CD4-positive, CD25-positive, alpha-beta regulatory T cell (primary cell): ENCODE data around the gene ERF. TPM values are rescaled to one million over a fixed set of nuclear protein-coding genes. Genes with fewer than 3 reads are reported as not detected.

Experiments
- ATAC-seq, 2 donors: fragments of 150-1000 bp; cut with Tn5 transposase; one replicate each; pipeline ENCODE4 v1.10.0; 2021; ENCODE audit warnings: low read depth in 2 of 2, moderate number of reproducible peaks in 2 of 2, moderate library complexity in 1 of 2
- DNase-seq, 3 donors: peaks; one replicate each; pipeline versions ENCODE4 v3.0.0 to v3.0.0-alpha.2; 2012 to 2022; ENCODE audit warnings: mixed read lengths in 1 of 3
- H3K27ac ChIP-seq: one replicate; pipeline ENCODE4 v1.7.0; 2013; ENCODE audit warnings: mild to moderate bottlenecking, low read length; ENCODE audit not compliant: insufficient read depth, poor library complexity, severe bottlenecking
- H3K27me3 ChIP-seq: one replicate; pipeline ENCODE4 v1.7.0; 2013; ENCODE audit warnings: low read length; ENCODE audit not compliant: control insufficient read depth, insufficient read depth
- H3K36me3 ChIP-seq: one replicate; pipeline ENCODE4 v1.7.0; 2013; ENCODE audit warnings: mild to moderate bottlenecking, low read length, moderate library complexity; ENCODE audit not compliant: control insufficient read depth, insufficient read depth
- H3K4me1 ChIP-seq: 2 replicates; pipeline ENCODE4 v1.7.0; 2013; ENCODE audit warnings: mild to moderate bottlenecking, low read length; ENCODE audit not compliant: insufficient read depth, control insufficient read depth, poor library complexity, severe bottlenecking
- H3K4me3 ChIP-seq: one replicate; pipeline ENCODE4 v1.7.0; 2013; ENCODE audit warnings: low read depth, mild to moderate bottlenecking, low read length, moderate library complexity
- H3K9me3 ChIP-seq, 2 experiments: 1 replicate in 1 of 2; 2 replicates in 1 of 2; pipeline ENCODE4 v1.7.0; 2013; ENCODE audit warnings: low read length in 2 of 2, mild to moderate bottlenecking in 1 of 2, moderate library complexity in 1 of 2; ENCODE audit not compliant: control insufficient read depth in 2 of 2
- H3K27ac Mint-ChIP-seq, 3 donors: one replicate each; pipeline ENCODE4 v1.8.0; 2020 to 2022; ENCODE audit warnings: mild to moderate bottlenecking in 3 of 3, mixed read lengths in 3 of 3, moderate library complexity in 2 of 3
- H3K27me3 Mint-ChIP-seq: one replicate; pipeline ENCODE4 v1.8.0; 2022; ENCODE audit warnings: mild to moderate bottlenecking, mixed read lengths
- H3K36me3 Mint-ChIP-seq: one replicate; pipeline ENCODE4 v1.8.0; 2020; ENCODE audit warnings: mixed read lengths
- H3K4me1 Mint-ChIP-seq, 4 donors: one replicate each; pipeline ENCODE4 v1.8.0; 2020 to 2022; ENCODE audit warnings: mixed read lengths in 4 of 4, mild to moderate bottlenecking in 1 of 4
- H3K4me3 Mint-ChIP-seq, 4 donors: one replicate each; pipeline ENCODE4 v1.8.0; 2020 to 2022; ENCODE audit warnings: mild to moderate bottlenecking in 4 of 4, mixed read lengths in 4 of 4, moderate library complexity in 3 of 4
- H3K9me3 Mint-ChIP-seq, 7 donors: one replicate each; pipeline ENCODE4 v1.8.0; 2020 to 2022; ENCODE audit warnings: mixed read lengths in 7 of 7, mild to moderate bottlenecking in 3 of 7, moderate library complexity in 2 of 7
- polyA plus RNA-seq, 4 donors: library from polyadenylated mRNA; unstranded; fragments of 300-500 nt; fragmentation: Illumina TruSeq; gene quantifications; one replicate each; pipeline ENCODE4 v1.2.3, GENCODE V29; 2021
- total RNA-seq: library from RNA; stranded (reverse); gene quantifications from one replicate; pipeline ENCODE4 v1.2.3, GENCODE V29; 2022

ERF gene
- total RNA-seq (96.4 TPM), polyA plus RNA-seq (1 to 10 TPM; 1.4 to 7.5 (median 2.6) TPM)

GRCh38 chr19:42254850-42255765 is at the start of gene ERF:
ERF (minus strand) TSS chr19:42255128; CDS start chr19:42254999, 129 bp downstream.
- DNase-seq (peak; percentile 92 to 94 (median 92)), ATAC-seq (peak; percentile 79 to 84)
- Mint-ChIP-seq H3K27ac (peak within 1 kb of the TSS; percentile 26 to 90 (median 75)), H3K27me3 (peaks cover 12% of the 10 kb centered on the region), H3K36me3 (no peaks in the 10 kb centered on the region), H3K4me1 (peaks cover 0 to 38% (median 14%) of the 10 kb centered on the region in 4 donors), H3K9me3 (no peaks in the 10 kb centered on the region), H3K4me3 (peak within 1 kb of the TSS; percentile 80 to 93 (median 90))
- H3K36me3 ChIP-seq, result no peaks in the 10 kb centered on the region
- H3K4me1 ChIP-seq, result peaks cover 38% of the 10 kb centered on the region
- H3K27me3 ChIP-seq, result no peaks in the 10 kb centered on the region
- no peaks in the 10 kb centered on the region for H3K9me3 ChIP-seq
- peak within 1 kb of the TSS; percentile 96 for H3K27ac ChIP-seq
- peak within 1 kb of the TSS; percentile 41 for H3K4me3 ChIP-seq

GRCh38 chr19:42303876-42304275 is 48.9 kb upstream of the ERF start:
- peak overlapping the region in 3 of 4 donors; percentile 87 to 91 (median 90) for H3K4me3 Mint-ChIP-seq

GRCh38 chr19:42303101-42303464 is 48.2 kb upstream of the ERF start:
- no peak for ATAC-seq
- Histone ChIP-seq H3K27me3 (no peaks in the 10 kb centered on the region), H3K9me3 (no peaks in the 10 kb centered on the region), H3K4me1 (peaks cover 20% of the 10 kb centered on the region), H3K36me3 (no peaks in the 10 kb centered on the region), H3K27ac (peak overlapping the region; percentile 71), H3K4me3 (peak overlapping the region; percentile 22)
- Mint-ChIP-seq H3K4me1 (peaks cover 0 to 33% (median 16%) of the 10 kb centered on the region in 4 donors), H3K27ac (peak overlapping the region; percentile 89 to 97 (median 91)), H3K36me3 (no peaks in the 10 kb centered on the region), H3K9me3 (no peaks in the 10 kb centered on the region), H3K4me3 (peak overlapping the region; percentile 87 to 91 (median 90)), H3K27me3 (no peaks in the 10 kb centered on the region)
- no peak for DNase-seq

More at GRCh38 chr19:42303876-42304275, 48.9 kb upstream of the ERF start:
- no peaks in the 10 kb centered on the region for H3K9me3 Mint-ChIP-seq
- Histone ChIP-seq H3K4me3 (no peak overlapping the region), H3K27me3 (no peaks in the 10 kb centered on the region), H3K4me1 (peaks cover 20% of the 10 kb centered on the region), H3K27ac (no peak overlapping the region), H3K9me3 (no peaks in the 10 kb centered on the region), H3K36me3 (no peaks in the 10 kb centered on the region)
- no peaks in the 10 kb centered on the region for H3K36me3 Mint-ChIP-seq
- H3K27ac Mint-ChIP-seq, result peak overlapping the region in 1 of 3 donors; percentile 60
- peaks cover 0 to 33% (median 16%) of the 10 kb centered on the region in 4 donors for H3K4me1 Mint-ChIP-seq
- no peak for ATAC-seq
- DNase-seq, result no peak
- H3K27me3 Mint-ChIP-seq, result no peaks in the 10 kb centered on the region

GRCh38 chr19:42301646-42302203 is 46.8 kb upstream of the ERF start, which contains the start of gene PRR19:
PRR19 (plus strand) TSS chr19:42302132; CDS start chr19:42309585, 7,453 bp downstream.
- Mint-ChIP-seq H3K4me1 (peaks cover 0 to 34% (median 14%) of the 10 kb centered on the region in 4 donors), H3K4me3 (peak within 1 kb of the TSS; percentile 87 to 91 (median 90)), H3K36me3 (no peaks in the 10 kb centered on the region), H3K9me3 (no peaks in the 10 kb centered on the region), H3K27ac (peak within 1 kb of the TSS; percentile 89 to 97 (median 91)), H3K27me3 (no peaks in the 10 kb centered on the region)
- Histone ChIP-seq H3K4me3 (peak within 1 kb of the TSS; percentile 65), H3K4me1 (peaks cover 20% of the 10 kb centered on the region), H3K27ac (peak within 1 kb of the TSS; percentile 71), H3K9me3 (no peaks in the 10 kb centered on the region), H3K36me3 (peaks cover 3% of the 10 kb centered on the region), H3K27me3 (no peaks in the 10 kb centered on the region)
- ATAC-seq (no peak), DNase-seq (peak in 1 of 3 donors; percentile 36)

GRCh38 chr19:42297039-42297438 is 42.1 kb upstream of the ERF start:
- H3K9me3 Mint-ChIP-seq, result no peaks in the 10 kb centered on the region
- DNase-seq, result no peak
- Histone ChIP-seq H3K4me3 (no peak overlapping the region), H3K27me3 (no peaks in the 10 kb centered on the region), H3K4me1 (peaks cover 12% of the 10 kb centered on the region), H3K27ac (no peak overlapping the region), H3K36me3 (peaks cover 18% of the 10 kb centered on the region), H3K9me3 (no peaks in the 10 kb centered on the region)
- no peaks in the 10 kb centered on the region for H3K36me3 Mint-ChIP-seq
- no peak for ATAC-seq
- H3K27me3 Mint-ChIP-seq, result no peaks in the 10 kb centered on the region
- H3K4me1 Mint-ChIP-seq, result peaks cover 0 to 31% (median 10%) of the 10 kb centered on the region in 4 donors
- peak overlapping the region in 1 of 3 donors; percentile 93 for H3K27ac Mint-ChIP-seq
- H3K4me3 Mint-ChIP-seq, result peak overlapping the region in 2 of 4 donors; percentile 13 to 58

GRCh38 chr19:42295831-42296525 is 41.0 kb upstream of the ERF start:
- Histone ChIP-seq H3K27me3 (no peaks in the 10 kb centered on the region), H3K27ac (no peak overlapping the region), H3K4me1 (peaks cover 3% of the 10 kb centered on the region), H3K9me3 (no peaks in the 10 kb centered on the region), H3K4me3 (no peak overlapping the region), H3K36me3 (peaks cover 23% of the 10 kb centered on the region)
- peak; percentile 84 to 86 for ATAC-seq
- peak overlapping the region in 1 of 4 donors; percentile 84 for H3K4me3 Mint-ChIP-seq
- peaks cover 5% of the 10 kb centered on the region for H3K36me3 Mint-ChIP-seq
- H3K27me3 Mint-ChIP-seq, result no peaks in the 10 kb centered on the region
- H3K4me1 Mint-ChIP-seq, result peaks cover 0 to 30% (median 10%) of the 10 kb centered on the region in 4 donors
- peak overlapping the region in 2 of 3 donors; percentile 20 to 78 for H3K27ac Mint-ChIP-seq
- peak; percentile 78 to 85 (median 81) for DNase-seq
- no peaks in the 10 kb centered on the region for H3K9me3 Mint-ChIP-seq

- Mint-ChIP-seq H3K4me3 (peak overlapping the region in 2 of 4 donors; percentile 21 to 84), H3K36me3 (peaks cover 5% of the 10 kb centered on the region), H3K27me3 (no peaks in the 10 kb centered on the region), H3K4me1 (peaks cover 0 to 25% (median 9%) of the 10 kb centered on the region in 4 donors), H3K9me3 (no peaks in the 10 kb centered on the region), H3K27ac (no peak overlapping the region)
- Histone ChIP-seq H3K36me3 (peaks cover 25% of the 10 kb centered on the region), H3K9me3 (no peaks in the 10 kb centered on the region), H3K27me3 (no peaks in the 10 kb centered on the region), H3K4me1 (peaks cover 3% of the 10 kb centered on the region), H3K4me3 (no peak overlapping the region), H3K27ac (no peak overlapping the region)
- ATAC-seq (no peak), DNase-seq (no peak)
Observed at GRCh38 chr19:42295342-42295741, 40.4 kb upstream of the ERF start.
